GM20000 (cell line): ENCODE results near the gene ZFAND3.

Source experiments
- DNase-seq: peaks from one replicate; pipeline ENCODE4 v3.0.0; 2012; ENCODE audit warnings: low spot score
- CTCF ChIP-seq: IDR thresholded peaks from 2 replicates; pipeline ENCODE4 v1.5.1; 2012; ENCODE audit warnings: mild to moderate bottlenecking, control low read depth; ENCODE audit errors: extremely low read depth, missing control alignments

Gene ZFAND3

GRCh38 chr6:38166411-38167240, 347.1 kb downstream of the ZFAND3 start:
- no peak for TF ChIP-seq CTCF
- DNase-seq, result no peak

GRCh38 chr6:38167598-38167997, 348.1 kb downstream of the ZFAND3 start:
- DNase-seq, result no peak
- no peak for TF ChIP-seq CTCF

GRCh38 chr6:38168126-38168525, 348.6 kb downstream of the ZFAND3 start:
- DNase-seq, result no peak
- no peak for TF ChIP-seq CTCF

- no peak for TF ChIP-seq CTCF
- DNase-seq, result no peak
These were observed 349.2 kb downstream of the ZFAND3 start for GRCh38 chr6:38168699-38169098.

GRCh38 chr6:38169221-38169976, 349.9 kb downstream of the ZFAND3 start:
- TF ChIP-seq CTCF, result no peak
- no peak for DNase-seq

GRCh38 chr6:38169977-38170526, 350.5 kb downstream of the ZFAND3 start:
- no peak for TF ChIP-seq CTCF
- DNase-seq, result no peak
